ENCODE measurements around the gene ANKRD39. TPM values are rescaled to one million over a fixed set of nuclear protein-coding genes. Genes with fewer than 3 reads are reported as not detected.

Gene ANKRD39
- total and polyA plus RNA-seq, 2 of the 8 experiments (the other 6 are each of a cell fraction or from before 2014, with no cell fraction given) = 18.5 to 21.3 TPM

DNA sequence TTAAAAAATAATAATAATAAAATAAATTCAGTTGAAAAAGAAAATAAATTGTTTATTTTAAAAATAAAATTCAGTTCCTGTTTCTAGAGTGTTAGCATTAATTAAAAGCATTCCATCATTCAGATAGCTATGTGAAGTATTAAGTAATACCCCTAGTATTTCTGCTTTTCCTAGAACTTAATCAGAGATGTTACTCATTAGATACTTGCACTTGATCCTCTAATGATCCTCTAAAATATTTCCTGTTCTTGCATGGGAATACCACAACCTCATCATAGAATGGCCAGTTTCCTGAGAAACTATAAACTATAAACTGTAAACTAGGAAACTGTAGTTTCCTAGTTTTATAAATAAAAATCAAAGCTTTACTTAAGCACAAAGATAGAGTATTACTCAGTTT lies 52.8 kb downstream of the ANKRD39 start:
- H2BK20ac ChIP-seq (ENCODE audit: low read length) = no peak overlapping the region
- DNase-seq (ENCODE audit: low read depth in 1 of 2, low spot score in 2 of 2) = no peak
- H3K18ac ChIP-seq (ENCODE audit: extremely low read depth, low read length) = no peak overlapping the region
- H4K91ac ChIP-seq (replicated peaks; ENCODE audit: insufficient read length, low read length) = no peak overlapping the region
- H3K79me2 ChIP-seq (ENCODE audit: control insufficient read depth in 1 of 2, insufficient read depth in 2 of 2, low read length in 2 of 2) = no peaks in the 10 kb centered on the region
- no peak overlapping the region for H2BK15ac ChIP-seq (ENCODE audit: low read length)
- H3K4me2 ChIP-seq (ENCODE audit: insufficient read depth in 1 of 2, low read depth in 2 of 2, low read length in 2 of 2) = no peak overlapping the region
- H3K4me1 ChIP-seq (replicated peaks in 1 of 4; ENCODE audit: control insufficient read depth in 3 of 4, insufficient read depth in 4 of 4, low read length in 3 of 4) = no peaks in the 10 kb centered on the region; a peak in 2 of 7 replicates
- H2BK5ac ChIP-seq (ENCODE audit: low read depth, low read length) = no peak overlapping the region
- no peak overlapping the region for H2BK12ac ChIP-seq (ENCODE audit: low read depth, low read length)
- no peak overlapping the region for H3K56ac ChIP-seq (replicated peaks; ENCODE audit: insufficient read length, low read depth, low read length)
- H4K8ac ChIP-seq (ENCODE audit: extremely low read depth, insufficient read depth, low read length) = no peak overlapping the region
- FAIRE-seq = no peak
- peaks cover 0 to 6% (median 5%) of the 10 kb centered on the region in 4 experiments; a peak in 3 of 8 replicates for H3K36me3 ChIP-seq (ENCODE audit: control insufficient read depth in 2 of 4, insufficient read depth in 4 of 4, low read length in 3 of 4)
- no peak overlapping the region for H2AFZ ChIP-seq (ENCODE audit: low read length)
- no peaks in the 10 kb centered on the region for H3K27me3 ChIP-seq (replicated peaks in 1 of 4; ENCODE audit: control insufficient read depth in 3 of 4, extremely low read depth in 1 of 4, insufficient read depth in 3 of 4, low read length in 3 of 4)
- ChIA-PET POLR2A (ENCODE audit: partially characterized antibody) (interaction anchor here (1.4 kb wide), 1 partner anchor 9 kb away, joined by 3 read pairs; no protein-coding TSS in a partner anchor), CTCF (ENCODE audit: partially characterized antibody) (interaction anchor here (1.4 kb wide), 1 partner anchor 11 kb away, joined by 4 read pairs; the partner anchor contains the start of gene CNNM3)
- no peak overlapping the region for H3K9ac ChIP-seq (replicated peaks in 1 of 4; ENCODE audit: extremely low read depth in 1 of 4, low read depth in 3 of 4, low read length in 3 of 4)
- H3K4me3 ChIP-seq (ENCODE audit: extremely low read depth in 1 of 4, insufficient read depth in 2 of 4, low read depth in 3 of 4, low read length in 4 of 4) = no peak overlapping the region
- no peaks in the 10 kb centered on the region for H3K79me1 ChIP-seq (ENCODE audit: low read depth, low read length)
- H4K20me1 ChIP-seq (replicated peaks in 1 of 2; ENCODE audit: control insufficient read depth in 1 of 2, insufficient read depth in 2 of 2, low read length in 2 of 2) = peaks cover 0 to 5% of the 10 kb centered on the region in 2 experiments
- no peak overlapping the region for H3K4ac ChIP-seq (replicated peaks; ENCODE audit: insufficient read length, low read depth, low read length)
- H3K23ac ChIP-seq (ENCODE audit: insufficient read length) = no peak overlapping the region
- H3K23me2 ChIP-seq (ENCODE audit: low read depth, low read length) = peaks cover 7% of the 10 kb centered on the region; the same call in 1 of the 2 replicates
- no peak overlapping the region for H3K14ac ChIP-seq (ENCODE audit: insufficient read length)
- H2AK5ac ChIP-seq (ENCODE audit: low read depth, low read length) = no peak overlapping the region
- no peak overlapping the region for H2BK120ac ChIP-seq (replicated peaks; ENCODE audit: low read depth, low read length)
- no peak overlapping the region for H3K27ac ChIP-seq (ENCODE audit: low read depth, low read length)
- H4K5ac ChIP-seq (ENCODE audit: insufficient read length, low read depth, low read length) = no peak overlapping the region
- no peaks in the 10 kb centered on the region for H3K9me3 ChIP-seq (ENCODE audit: insufficient read depth in 2 of 2, low read depth in 1 of 2, low read length in 1 of 2)
- no peak for TF ChIP-seq SIRT6 (IDR thresholded peaks at IDR 0.05; ENCODE audit: low read length)
- TF ChIP-seq CEBPB (IDR thresholded peaks at IDR 0.05; ENCODE audit: low read depth, low read length) = no peak
- TF ChIP-seq, protein P1, sequence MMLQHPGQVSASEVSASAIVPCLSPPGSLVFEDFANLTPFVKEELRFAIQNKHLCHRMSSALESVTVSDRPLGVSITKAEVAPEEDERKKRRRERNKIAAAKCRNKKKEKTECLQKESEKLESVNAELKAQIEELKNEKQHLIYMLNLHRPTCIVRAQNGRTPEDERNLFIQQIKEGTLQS (IDR thresholded peaks at IDR 0.05; ENCODE audit: insufficient read depth, low read depth, low read length) = no peak

Data from H1 (cell line).